Activated CD8-positive, alpha-beta memory T cell treated with anti-CD3 and anti-CD28 coated beads, Interleukin-2, amount 50 U/mL, for 48 hours (primary cell): Measurements from ENCODE around the gene MCM6.
"Not testable (repeated sequence)": the region's sequence is repeated elsewhere in the genome, so short reads cannot be mapped to it uniquely, and the experiment has no call there.

Source experiments
- DNase-seq: peaks from one replicate; pipeline ENCODE4 v3.0.0-alpha.2; 2020

MCM6 gene

GRCh38 chr2:135876066-135876711, at the start of gene MCM6:
MCM6 (minus strand) TSS chr2:135876443; CDS start chr2:135876365, 78 bp downstream.
- DNase-seq, result peak; percentile 99

DNA sequence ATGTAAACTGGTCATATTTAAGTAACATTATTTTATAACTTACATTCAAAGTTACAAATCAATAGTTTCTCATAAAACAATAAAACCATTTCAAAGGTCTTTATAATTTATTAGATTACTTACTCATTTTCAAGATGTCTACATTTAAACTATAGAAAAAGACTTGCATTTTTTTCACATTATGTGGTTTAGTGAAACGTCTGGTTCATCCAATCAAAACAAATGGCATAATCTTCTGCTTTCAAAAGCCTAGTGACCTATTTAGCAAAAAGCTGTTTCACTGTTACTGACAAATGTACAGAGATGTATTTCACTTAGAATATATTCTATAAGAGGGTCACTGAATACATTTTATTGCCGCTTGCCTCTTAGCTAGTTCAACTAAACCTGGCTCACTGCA, 49.3 kb upstream of the MCM6 start:
- no peak for DNase-seq

DNA sequence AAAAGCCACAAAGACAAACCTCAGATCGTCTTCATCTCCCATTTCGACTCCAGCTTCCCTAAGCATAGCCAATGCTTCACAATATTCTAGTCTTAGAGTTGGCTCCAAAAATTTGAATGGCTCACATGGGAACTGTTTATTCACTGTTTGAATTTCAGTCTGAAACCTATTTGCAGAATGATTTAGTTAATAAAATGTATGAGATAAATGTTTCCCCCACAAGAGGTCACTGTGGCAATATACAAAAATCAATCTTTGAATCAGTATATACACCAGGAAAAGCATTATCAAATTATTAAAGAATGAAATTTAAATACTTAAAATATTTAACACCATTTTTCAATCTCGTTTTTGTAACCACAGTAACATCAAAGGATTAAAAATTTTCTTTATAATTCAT, 40.0 kb upstream of the MCM6 start:
- DNase-seq, result no peak

DNA sequence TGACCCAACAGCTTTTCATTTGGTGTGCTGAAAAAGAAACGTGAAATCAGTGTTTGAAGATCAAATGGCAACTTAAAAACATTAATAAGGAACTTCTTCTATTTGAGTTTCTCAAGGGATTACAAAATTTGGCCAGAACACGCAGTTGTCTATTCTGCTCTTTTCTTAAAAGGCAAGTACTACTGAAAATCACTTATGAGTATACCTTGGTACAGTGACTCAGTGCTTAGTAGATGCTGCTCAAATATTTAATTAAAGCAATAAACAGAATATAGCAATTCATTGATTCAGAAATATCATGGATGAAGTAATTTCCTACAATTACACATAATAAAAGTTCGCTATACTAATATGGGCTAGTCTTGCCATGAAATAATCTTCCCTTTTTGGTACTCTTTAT, 38.2 kb upstream of the MCM6 start:
- no peak for DNase-seq

DNA sequence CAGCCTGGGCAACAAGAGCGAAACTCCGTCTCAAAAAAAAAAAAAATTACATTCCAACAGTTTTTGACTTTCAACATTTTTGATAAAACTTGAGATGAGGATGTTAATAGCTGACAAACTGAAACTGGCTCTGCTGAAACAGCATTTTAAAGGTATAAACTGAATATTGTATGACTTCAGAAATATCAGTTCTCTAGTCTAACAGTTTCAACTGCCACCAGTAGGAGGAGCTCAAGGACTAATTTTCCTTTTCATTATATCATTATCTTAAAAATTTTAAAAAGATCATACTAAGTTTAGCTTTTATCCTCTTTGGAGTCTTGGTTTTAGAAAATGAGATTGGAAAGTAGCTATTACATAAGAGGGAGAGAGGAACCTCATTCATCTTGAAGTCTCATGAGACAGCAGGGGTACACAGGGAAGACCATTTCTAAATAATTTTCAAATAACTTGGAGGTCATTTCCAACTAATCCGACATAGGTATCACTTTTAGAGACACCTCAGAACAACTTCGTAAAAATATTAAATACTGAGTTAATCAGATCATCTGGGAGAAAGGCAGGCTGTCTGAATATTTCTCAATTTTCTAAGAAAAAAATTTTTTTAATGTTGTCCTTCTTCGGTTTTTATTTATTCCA, 37.6 kb upstream of the MCM6 start:
- no peak for DNase-seq

GRCh38 chr2:135909976-135910375, 33.7 kb upstream of the MCM6 start:
- no peak for DNase-seq

- DNase-seq, result no peak
Measured at GRCh38 chr2:135905679-135906078, 29.4 kb upstream of the MCM6 start.

DNA sequence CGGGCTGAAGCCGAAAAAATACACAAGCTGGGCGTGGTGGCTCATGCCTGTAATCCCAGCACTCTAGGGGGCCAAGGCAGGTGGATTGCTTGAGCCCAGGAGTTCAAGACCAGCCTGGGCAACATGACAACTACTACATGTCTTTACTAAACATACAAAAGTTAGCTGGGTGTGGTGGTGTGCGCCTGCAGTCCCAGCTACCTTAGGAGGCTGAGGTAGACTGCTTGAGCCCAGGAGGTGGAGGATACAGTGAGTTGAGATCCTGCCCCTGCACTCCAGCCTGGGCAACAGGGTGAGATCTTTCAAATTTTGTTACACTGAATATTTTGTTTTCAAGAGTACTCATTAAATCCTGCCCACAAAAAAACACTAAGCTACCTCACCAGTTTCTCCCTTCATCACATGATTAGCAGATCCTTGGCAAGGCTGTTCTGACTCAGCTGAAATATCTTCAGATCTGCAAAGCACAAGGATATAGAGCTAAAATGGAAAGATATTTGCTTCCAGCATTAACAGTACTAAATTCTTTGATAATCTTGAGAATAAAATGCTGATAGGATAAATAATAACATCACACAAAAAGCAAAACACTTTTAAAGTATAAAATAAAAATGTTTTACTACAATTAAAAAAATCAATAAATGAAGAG, 28.2 kb upstream of the MCM6 start:
- no peak for DNase-seq

DNA sequence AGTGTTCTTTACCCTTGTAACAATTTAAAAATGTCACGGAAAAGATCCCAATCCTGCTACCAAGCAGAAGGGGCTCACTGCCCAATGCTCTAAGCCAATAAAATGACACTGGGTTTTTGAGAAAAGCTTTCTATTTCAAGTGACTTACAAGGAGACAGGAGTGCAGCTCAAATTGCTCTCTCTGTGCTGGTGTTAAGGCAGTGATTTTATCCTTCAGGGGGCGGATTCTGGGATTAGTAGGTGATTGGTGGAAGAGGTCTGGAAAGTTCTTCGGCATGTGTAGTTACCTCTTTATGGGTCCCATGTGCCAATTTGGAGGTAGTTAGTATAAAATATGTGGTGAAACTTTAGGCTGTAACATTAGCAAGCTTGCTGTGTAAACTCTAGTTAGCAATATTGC, 27.4 kb upstream of the MCM6 start:
- DNase-seq, result no peak

DNA sequence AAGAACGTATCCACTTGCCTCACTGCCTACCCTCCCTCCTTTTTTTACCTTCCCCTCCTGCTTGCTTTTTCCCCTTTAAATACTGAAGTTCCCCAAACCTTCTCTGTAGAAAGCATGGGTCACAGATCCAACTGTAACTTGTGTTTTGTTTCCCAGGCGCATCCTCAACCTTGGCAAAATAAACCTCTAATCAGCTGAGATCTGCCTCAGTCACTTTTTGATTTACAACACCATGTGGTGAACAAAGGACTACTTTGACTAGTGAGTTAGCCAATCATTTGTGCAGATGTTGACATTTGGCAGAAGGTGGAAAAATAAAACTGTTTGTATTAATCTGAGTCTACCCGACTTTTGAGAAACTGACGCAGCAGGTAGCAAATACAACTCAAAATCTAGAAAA, 23.3 kb upstream of the MCM6 start:
- no peak for DNase-seq

GRCh38 chr2:135898234-135898786, 22.1 kb upstream of the MCM6 start:
- DNase-seq, result no peak

DNA sequence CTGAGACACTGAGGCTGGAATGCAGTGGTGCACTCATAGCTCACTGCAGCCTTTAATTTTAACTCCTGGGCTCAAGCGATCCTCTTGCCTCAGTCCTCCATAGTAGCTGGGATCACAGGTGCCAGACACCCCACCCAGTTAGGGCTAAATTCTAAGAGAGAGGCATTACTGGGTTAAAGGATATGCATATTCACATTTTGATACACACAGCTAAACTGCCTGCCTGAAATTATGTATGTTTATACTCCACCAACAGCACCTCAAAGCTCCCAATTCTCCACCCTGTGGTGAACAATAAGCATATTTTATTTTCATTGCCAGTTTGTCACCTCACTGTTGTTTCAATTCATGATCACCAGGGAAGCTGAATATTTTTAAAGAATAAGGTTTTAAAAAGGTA, 18.7 kb upstream of the MCM6 start:
- DNase-seq, result no peak

DNA sequence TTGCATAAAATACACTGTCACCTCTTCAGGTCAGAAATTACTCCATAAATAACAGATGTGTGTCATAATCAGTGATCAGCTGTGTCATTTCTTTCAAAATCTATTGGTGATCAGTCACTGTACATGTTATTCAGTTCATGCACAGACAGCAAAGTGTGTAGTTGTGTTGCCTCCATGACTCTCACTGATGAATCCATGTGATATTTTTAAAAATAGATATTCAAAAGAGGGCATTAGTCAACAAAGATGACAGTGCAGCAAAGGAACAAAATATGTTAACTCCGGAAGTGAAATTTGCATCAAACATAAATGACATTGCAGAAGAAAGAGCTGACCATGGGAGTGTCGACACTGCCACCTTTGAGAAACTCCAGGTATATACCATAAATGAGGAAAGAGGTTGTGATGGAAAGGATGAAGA, 17.1 kb upstream of the MCM6 start:
- no peak for DNase-seq

- no peak for DNase-seq
Measured at GRCh38 chr2:135890835-135891234, 14.6 kb upstream of the MCM6 start.

DNA sequence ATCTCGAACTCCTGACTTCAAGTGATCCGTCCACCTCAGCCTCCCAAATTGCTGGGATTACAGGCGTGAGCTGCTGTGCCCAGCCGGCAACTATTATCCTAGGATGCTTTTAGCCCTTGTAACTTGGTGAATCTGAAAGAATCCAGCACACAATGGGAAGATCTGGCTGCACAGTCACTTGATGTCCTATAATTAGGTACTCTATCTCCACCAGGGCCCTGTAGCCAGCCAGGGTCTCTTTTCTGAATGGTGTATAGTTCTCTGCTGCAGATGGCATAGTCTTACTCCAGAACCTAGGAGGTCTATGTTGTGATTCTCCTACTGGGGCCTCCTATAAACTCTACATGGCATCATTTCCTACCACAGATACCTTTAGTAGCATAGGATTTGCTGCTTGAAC, 13.9 kb upstream of the MCM6 start:
- DNase-seq, result no peak

GRCh38 chr2:135888587-135888986, 12.3 kb upstream of the MCM6 start:
- DNase-seq, result not testable (repeated sequence)

DNA sequence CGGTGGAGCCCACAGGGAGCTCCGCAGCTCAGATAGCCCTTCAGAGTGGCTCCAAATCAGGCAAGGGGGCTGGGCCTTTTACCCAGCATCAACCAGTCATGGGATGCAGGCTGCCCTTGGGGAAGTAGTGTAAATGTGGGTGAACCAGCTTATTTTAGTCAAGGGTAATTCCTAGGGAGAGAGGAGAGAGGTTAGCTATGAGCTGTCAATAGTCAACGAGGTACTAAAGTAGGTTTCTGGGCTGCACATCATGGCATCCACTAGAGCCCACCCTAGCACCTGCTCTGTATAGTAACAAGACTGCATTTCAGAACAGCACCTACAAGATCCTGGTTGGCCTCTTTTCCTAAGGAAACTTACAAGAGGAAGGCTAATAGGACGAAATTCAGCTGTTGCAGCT, 9.5 kb upstream of the MCM6 start:
- no peak for DNase-seq

DNA sequence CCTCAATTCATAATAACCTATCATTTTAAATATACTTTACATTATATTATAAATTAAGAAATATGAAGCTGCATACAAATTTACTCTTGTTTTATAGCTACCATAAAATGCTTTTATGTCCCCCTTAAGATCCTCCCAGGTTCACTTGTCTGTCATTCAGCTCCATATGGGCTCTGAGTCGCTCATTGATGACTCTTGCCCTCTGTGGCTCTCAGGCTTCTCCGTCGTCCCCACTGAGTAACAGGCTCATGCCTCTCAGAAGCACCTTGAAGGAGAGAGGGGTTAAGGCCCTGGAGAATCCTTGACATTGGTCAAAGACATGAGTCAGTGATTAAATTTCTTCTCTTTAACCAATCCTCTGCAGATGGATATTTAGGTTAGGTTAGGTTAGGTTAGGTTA, 6.2 kb upstream of the MCM6 start:
- DNase-seq, result no peak

GRCh38 chr2:135876770-135877169, 527 bp upstream of the MCM6 start:
- DNase-seq, result peak; percentile 63

DNA sequence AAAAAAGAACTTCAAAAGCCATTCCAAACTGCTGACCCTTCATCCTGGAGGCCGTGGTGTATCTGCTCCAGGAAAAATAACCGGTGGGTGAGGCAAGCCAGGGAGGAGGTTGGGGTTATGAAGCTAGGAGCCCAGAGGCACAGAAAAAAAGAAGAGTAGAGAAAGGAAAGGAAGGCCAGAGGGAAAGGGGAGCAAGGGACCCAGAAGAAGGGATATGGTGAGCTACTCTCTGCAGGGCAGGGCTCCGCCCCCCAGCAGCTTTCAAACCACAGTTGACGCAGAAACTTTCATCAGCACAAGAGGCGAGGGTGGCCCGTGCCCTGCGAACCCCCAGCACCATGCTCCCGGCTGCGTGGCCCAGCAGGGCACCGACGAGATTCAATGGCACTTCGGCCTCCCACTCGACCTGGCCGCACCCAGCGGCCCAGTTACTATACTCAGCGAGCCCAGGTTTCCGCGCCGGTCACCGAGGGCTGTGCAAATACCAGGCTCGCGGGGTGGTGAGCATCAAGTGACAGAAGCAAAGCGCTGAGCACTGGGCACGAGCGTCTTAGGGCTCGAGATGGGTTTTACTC, 665 bp downstream of the MCM6 start:
- DNase-seq, result peak; percentile 88

GRCh38 chr2:135874777-135875365, 1.4 kb downstream of the MCM6 start:
- DNase-seq, result no peak

DNA sequence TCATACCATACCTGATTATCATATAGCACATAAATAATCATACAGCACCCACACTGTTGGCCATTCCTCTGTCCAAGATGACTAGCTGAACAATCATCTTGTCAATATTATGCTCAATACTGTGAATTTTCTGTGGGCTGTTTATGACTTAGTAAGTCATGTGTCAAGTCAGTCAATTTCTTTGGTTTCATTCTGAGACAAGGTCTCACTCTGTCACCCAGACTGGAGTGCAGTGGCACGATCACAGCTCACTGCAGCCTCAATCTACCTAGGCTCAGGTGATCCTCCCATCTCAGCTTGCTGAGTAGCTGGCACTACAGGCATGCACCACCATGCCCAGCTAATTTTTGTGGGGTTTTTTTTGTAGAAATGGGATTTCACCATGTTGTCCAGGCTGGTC, 5.7 kb downstream of the MCM6 start:
- DNase-seq, result no peak

DNA sequence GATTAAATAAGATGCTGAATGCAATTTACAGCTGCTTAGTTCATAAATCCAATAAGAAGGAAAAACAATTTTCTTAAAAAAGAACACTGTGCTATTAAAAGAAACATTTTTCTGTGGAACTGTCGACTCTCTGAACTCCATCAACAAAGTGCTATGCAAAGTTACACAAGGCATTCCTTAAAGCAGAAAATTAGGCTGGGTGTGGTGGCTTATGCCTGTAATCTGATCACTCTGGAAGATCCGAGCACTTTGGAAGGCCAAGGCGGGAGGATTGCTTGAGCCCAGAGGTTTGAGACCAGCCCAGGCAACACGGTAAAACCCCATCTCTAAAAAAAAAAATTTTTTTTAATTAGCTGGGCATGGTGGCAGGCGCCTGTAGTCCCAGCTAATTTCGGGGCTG, 13.0 kb downstream of the MCM6 start:
- no peak for DNase-seq
